HG03135 (cell line): ENCODE data around the gene SERPINE1.
"Not testable (repeated sequence)": the region's sequence is repeated elsewhere in the genome, so short reads cannot be mapped to it uniquely, and the experiment has no call there.

Experiments used
- ATAC-seq: cut with Tn5 transposase; IDR thresholded peaks from one replicate; pipeline ENCODE4 v1.9.1; 2021; ENCODE audit warnings: mild to moderate bottlenecking, moderate library complexity; ENCODE audit not compliant: unreplicated experiment

Gene SERPINE1

DNA sequence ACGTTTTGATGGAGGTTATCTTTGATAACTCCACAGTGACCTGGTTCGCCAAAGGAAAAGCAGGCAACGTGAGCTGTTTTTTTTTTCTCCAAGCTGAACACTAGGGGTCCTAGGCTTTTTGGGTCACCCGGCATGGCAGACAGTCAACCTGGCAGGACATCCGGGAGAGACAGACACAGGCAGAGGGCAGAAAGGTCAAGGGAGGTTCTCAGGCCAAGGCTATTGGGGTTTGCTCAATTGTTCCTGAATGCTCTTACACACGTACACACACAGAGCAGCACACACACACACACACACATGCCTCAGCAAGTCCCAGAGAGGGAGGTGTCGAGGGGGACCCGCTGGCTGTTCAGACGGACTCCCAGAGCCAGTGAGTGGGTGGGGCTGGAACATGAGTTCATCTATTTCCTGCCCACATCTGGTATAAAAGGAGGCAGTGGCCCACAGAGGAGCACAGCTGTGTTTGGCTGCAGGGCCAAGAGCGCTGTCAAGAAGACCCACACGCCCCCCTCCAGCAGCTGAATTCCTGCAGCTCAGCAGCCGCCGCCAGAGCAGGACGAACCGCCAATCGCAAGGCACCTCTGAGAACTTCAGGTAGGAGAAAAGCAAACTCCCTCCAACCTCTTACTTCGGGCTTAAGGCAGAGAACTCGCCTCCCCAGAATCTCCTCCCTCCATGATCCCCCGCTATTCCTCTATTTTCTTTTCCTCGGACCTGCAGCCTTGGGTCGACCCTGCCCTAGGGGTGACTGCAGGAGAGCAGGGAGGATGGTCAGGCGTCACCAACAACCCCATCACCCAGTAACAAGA, at the start of gene SERPINE1:
Gene SERPINE1 (plus strand): TSS at position 454 of the 809 bp plus-strand sequence. CDS start 1,290 bp downstream, outside the sequence.
- peak; percentile 40 for ATAC-seq

DNA sequence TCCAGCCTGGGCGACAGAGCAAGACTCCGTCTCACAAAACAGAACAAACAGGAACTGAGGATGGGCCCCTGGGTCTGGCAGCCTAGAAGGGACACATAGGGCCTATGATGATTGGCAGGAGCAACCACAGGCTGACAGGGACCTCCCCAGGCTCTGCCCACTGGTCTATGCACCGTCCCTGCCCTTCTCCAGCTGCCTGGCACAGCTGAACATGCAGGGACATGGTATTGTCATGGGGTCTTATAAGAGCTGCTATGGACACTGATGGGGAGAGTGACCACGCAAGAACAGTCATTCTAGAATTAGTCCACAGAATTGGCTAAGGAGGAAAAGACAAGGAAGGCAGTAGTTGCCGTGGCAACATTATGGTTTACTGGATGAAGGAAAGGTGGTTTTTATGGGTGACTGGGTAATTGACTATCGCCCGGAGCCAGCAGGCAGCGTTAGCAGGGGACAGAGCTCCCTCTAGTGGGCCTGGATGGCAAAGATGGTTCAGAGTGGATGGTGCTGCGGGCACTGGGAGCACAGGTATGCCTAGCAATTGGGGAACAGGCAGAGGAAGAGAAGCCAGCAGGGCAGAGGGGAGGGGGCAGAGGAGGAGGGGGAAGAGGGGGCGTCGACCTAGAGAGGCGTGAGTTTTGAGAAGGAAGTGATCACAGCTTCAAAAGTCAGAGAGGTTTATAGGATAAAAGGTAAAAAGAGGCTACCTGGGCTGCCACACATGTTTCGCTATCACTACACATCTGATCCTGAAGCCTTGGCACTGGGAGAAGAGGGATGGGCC, 49.4 kb upstream of the SERPINE1 start:
- peak; percentile 74 for ATAC-seq

DNA sequence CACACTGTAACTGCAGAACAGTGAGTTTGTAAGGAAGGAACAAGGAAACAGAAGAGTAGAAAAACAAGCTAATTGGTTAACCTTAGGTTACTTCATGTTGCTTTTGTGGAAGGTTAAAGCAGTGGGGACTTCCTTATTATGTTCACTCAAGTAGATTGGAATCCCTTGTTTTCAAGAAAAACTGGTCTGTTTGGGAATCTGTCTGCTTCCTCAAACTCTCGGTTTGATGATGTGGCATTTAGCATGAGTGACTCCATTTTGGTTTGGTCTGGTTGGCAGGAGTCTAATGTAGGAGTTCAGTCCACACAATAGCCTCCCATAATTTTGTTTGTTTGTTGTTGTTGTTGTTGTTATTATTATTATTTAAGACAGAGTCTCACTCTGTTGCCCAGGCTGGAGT, 45.5 kb upstream of the SERPINE1 start:
- no peak for ATAC-seq

DNA sequence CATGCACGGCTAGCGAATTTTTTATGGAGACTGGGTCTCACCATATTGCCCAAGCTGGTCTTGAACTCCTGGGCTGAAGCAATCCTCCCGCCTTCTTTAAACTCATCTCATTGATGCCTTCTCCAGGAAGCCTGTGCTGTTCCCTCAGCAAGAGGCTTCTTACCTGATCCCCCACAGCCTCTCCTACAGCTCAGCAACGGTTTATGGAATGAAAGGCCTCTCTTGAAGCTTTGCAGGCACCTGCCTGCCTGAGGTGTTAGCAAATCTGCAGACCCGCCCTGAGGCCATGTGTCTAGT, 42.1 kb upstream of the SERPINE1 start:
- ATAC-seq = no peak

DNA sequence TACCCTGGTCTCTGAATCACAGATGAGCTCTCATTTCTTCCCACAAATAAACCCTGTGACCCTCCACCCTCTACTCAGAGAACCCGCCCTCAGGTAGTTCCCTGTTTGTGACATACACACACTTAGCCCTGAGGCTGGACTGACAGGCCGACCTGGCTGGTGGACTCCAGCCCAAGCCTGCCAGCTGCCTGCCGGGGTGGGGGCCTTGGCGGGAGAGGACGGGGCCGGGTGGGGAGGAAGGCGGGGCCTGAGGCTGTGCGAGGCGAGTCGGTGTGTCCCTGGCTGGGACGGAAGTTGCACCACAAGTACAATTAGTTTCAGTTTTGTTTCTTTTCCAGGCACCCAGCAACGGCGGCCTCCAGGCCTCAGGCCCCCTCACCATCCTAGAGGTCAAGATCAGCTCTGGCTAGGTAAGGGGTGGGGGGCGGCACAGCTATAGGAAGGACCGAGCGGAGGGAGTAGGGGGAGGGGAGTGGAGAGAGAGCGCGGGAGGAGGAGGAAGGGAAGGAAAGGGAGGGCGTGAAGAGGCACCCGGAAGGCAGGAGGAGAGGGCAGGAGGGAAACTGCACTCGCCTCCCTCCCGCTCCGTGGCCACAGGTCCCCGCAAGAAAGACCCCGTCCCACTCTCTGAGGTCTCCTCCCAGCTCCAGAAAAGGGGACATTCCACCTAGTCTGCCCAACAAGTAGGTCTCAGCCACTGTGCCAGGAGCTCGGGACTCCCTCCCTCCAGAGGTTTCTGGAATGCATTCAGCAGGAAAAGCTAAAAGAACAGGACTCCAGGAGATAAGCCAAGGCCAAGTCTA, 41.5 kb upstream of the SERPINE1 start, which contains the start of gene TRIM56:
Gene TRIM56 (plus strand): TSS at position 320 of the 803 bp plus-strand sequence. CDS start 1,832 bp downstream, outside the sequence.
- ATAC-seq = peak; percentile 82

DNA sequence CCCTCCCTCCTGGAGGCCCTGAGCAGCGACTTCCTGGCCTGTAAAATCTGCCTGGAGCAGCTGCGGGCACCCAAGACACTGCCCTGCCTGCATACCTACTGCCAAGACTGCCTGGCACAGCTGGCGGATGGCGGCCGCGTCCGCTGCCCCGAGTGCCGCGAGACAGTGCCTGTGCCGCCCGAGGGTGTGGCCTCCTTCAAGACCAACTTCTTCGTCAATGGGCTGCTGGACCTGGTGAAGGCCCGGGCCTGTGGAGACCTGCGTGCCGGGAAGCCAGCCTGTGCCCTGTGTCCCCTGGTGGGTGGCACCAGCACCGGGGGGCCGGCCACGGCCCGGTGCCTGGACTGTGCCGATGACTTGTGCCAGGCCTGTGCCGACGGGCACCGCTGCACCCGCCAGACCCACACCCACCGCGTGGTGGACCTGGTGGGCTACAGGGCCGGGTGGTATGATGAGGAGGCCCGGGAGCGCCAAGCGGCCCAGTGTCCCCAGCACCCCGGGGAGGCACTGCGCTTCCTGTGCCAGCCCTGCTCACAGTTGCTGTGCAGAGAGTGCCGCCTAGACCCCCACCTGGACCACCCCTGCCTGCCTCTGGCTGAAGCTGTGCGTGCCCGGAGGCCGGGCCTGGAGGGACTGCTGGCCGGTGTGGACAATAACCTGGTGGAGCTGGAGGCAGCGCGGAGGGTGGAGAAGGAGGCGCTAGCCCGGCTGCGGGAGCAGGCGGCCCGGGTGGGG, 39.4 kb upstream of the SERPINE1 start:
- ATAC-seq = no peak

DNA sequence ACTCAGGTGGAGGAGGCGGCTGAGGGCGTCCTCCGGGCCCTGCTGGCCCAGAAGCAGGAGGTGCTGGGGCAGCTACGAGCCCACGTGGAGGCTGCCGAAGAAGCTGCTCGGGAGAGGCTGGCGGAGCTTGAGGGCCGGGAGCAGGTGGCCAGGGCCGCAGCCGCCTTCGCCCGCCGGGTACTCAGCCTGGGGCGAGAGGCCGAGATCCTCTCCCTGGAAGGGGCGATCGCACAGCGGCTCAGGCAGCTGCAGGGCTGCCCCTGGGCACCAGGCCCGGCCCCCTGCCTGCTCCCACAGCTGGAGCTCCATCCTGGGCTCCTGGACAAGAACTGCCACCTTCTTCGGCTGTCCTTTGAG, 38.9 kb upstream of the SERPINE1 start:
- ATAC-seq = no peak

DNA sequence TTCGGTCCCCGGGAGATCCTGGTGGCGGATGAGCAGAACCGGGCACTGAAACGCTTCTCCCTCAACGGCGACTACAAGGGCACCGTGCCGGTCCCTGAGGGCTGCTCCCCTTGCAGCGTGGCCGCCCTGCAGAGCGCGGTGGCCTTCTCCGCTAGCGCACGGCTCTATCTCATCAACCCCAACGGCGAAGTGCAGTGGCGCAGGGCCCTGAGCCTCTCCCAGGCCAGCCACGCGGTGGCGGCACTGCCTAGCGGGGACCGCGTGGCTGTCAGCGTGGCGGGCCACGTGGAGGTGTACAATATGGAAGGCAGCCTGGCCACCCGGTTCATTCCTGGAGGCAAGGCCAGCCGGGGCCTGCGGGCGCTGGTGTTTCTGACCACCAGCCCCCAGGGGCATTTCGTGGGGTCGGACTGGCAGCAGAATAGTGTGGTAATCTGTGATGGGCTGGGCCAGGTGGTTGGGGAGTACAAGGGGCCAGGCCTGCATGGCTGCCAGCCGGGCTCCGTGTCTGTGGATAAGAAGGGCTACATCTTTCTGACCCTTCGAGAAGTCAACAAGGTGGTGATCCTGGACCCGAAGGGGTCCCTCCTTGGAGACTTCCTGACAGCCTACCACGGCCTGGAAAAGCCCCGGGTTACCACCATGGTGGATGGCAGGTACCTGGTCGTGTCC, 37.9 kb upstream of the SERPINE1 start:
- ATAC-seq = no peak

DNA sequence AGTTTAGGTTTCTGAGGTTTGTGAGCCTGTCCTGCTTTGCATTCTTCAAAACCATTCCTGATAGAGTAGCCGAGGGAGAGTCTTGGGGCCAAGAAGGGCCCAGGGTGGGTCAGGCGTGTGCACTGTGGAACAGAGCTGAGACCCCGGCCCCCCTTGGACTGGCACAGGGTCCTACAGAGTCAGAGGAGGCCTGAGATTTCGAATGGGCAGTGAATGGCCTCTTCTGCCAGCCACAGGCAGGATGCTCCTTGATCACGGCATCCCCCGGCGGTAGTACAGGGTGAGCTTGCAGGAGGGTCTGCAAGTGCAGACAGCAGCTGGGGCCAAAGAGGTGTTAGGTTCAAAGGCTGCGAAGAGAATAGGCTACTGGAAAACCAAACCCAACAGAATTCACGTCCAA, 37.0 kb upstream of the SERPINE1 start:
- no peak for ATAC-seq

DNA sequence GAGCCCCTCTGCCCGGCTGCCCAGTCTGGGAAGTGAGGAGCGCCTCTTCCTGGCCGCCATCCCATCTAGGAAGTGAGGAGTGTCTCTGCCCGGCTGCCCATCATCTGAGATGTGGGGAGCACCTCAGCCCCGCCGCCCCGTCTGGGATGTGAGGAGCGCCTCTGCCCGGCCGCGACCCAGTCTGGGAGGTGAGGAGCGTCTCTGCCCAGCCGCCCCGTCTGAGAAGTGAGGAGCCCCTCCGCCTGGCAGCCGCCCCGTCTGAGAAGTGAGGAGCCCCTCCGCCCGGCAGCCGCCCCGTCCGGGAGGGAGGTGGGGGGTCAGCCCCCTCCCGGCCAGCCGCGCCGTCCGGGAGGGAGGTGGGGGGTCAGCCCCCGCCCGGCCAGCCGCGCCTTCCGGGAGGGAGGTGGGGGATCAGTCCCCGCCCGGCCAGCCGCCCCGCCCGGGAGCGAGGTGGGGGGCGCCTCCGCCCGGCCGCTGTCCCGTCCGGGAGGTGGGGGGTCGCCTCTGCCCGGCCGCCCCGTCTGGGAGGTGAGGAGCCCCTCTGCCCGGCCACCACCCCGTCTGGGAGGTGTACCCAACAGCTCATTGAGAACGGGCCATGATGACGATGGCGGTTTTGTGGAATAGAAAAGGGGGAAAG, 34.5 kb upstream of the SERPINE1 start:
- ATAC-seq = not testable (repeated sequence)

DNA sequence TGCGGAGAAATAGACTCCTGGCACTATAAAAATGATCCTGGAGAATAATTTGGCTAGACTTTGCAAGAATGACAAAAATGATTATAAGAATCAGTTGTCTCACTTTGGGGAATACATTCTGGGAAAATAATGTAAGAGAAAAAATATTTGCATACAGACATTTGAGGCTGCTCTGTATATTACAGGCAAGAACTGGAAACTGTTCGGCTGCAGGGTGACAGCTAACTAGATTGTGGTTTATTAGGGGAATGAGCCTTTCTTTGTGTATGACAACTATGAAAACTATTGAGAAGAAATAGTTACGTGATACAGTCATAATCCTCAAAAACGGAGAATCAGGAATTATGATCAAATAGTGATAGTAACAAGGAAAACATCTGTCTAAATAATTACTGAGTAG, 33.0 kb upstream of the SERPINE1 start:
- no peak for ATAC-seq

DNA sequence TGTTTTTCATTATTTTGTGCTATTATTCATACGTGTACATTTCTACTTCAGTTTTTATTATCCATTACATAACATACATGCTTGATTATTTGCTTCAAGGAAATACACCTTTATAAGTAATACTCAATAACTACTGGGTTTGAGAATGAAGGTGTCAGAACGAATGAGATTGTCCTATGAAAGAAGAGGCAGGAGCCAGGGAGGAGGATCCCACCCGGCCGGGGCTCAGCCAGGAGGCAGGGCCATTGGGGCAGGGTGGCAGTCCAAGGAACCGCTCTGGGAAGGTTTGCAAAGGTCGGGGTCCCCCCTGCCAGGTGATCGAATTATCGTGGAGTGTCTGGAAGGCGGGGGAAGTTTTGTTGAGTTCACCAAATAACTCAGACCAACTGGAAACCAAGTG, 32.5 kb upstream of the SERPINE1 start:
- ATAC-seq = no peak

DNA sequence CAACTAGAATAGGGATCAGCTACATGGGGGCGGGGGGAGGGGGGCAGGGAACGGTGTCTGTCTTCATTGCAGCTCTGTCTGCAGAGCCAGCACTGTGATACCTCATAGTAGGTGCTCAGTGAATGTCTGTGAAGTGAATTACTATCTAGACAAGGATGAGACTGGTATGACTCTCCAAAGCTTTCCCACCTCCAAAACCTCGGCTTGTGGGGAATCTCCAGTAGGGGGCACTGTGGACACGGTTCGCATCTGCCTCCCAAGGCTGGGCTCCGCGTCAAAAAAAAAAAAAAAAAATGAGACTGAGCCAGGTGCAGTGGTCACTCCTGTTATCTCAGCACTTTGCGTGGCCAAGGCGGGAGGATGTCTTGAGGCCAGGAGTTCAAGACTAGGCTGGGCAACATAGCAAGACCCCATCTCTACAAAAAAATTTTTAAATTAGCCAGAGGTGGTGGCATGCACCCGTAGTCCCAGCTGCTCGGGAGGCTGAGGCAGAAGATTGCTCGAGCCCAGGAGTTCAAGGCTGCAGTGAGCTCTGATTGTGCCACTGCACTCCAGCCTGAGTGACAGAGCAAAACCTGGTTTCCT, 32.0 kb upstream of the SERPINE1 start:
- ATAC-seq = no peak

DNA sequence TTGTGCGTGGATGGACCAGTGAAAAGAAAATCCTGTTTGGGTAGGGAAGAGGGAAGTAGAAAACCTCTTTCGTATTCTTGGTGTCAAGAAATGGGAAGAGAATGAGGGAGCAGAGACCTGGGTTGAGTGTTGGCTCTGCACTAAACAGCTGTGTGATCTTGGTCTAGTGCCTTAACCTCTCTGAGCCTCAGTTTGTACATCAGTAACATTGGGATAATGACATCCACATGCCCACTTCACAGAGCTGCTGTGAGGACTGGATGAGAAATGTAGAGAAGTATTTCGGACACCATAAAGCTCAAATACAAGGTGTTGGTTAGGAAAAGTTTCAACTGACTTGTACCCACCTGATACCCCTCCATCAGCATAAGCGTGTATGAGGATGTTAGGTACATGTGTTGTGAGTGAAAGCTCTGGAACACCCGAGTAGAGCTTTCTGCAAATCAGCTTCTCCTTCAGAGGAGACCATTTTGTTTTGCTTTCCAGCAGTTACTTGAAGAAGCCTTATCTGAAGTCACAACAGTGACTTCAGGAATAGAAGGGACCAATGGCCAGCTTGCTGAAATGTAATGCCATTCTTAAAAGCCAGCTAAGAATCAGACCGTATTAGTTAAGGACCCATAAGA, 30.5 kb upstream of the SERPINE1 start:
- ATAC-seq = no peak

DNA sequence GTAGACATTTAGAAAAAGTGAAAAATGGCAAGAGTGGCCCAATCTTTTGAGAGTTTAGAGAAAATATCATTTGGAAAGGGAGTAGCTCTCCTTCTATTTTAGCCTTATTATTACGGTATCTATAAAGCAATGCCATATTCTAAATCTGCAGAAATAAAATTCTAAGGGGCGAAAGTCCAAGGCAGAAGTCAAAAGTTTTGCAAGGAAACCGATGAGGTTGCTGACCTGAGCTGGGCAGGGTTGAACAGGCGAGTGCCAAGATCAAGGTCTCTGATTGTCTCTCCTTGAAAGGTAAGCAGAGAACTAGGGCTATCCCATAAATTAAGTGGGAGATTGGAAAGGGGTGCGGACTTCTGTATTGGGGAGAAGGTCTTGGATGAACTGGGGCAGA, 30.0 kb upstream of the SERPINE1 start:
- no peak for ATAC-seq

DNA sequence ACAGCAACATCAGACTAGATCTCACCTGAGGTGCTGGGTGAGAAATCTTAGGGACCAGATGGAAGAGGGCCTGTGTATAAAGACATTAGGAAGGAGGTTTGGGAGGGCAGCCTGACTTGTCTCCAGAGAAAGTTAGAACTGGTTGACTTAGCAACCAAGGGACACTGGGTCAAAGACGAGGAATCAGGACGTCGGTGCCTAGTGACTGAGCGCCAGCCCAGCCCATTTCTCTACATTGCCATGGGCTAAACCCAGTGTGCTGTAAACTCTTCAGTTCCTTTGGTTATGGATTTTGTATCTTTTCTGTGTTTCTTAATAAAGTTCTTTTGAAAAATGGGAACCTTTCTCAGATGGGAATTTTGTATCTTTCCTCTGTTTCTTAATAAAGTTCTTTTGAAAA, 29.3 kb upstream of the SERPINE1 start:
- ATAC-seq = no peak

DNA sequence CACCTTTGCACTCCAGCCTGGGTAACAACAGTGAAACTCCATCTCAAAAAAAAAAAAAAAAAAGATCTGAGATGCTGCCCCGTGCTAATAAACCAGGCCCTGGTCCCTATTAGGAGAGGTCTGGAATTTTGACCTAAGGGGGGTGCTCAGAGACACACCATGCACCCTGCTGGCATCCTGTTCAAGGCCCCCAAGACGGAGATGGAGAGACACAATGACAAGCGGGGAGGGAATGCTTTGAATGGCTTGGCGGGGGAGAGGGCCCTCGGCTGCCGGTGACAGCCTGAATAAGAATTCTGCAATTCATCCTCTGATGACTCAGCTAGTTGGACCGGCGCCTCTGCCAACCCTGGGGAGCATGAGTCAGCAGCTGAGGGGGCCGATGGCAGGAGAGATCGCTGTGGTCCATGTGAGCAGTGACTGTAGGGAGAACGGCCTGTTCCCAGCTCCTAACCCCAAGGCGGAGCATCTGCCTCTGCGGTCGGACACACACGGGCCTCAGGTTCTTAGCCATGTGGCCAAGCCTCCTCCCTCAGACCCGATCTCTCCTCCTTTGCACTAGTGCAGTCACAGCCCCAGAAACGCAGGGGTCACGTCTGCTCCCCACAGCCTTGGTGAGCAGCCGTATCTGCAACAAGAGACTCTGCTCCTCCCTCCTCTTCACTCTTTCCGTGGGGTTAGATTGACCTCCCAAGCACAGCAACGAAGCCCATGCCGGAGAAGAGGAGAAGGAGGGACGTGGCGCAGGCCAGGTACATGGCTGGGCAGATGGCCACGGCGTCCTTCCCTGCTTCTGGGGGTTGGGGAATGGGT, 26.7 kb upstream of the SERPINE1 start:
- no peak for ATAC-seq
